Loucy (cell line): ENCODE measurements around the gene PCNT.

Experiments
- H2AFZ ChIP-seq: fragments of 200-600 bp; sonication (generic); 2 replicates; pipeline ENCODE4 v1.6.0; 2016; ENCODE audit warnings: antibody characterized with exemption, mild to moderate bottlenecking, low read length, moderate library complexity
- H3F3A ChIP-seq: fragments of 200-600 bp; 2 replicates; pipeline ENCODE4 v1.6.0; 2016; ENCODE audit warnings: antibody characterized with exemption, low read depth, mild to moderate bottlenecking
- H3K27me3 ChIP-seq: fragments of 200-600 bp; sonication (generic); 2 replicates; pipeline ENCODE4 v1.6.1; 2014; ENCODE audit warnings: low read length, mild to moderate bottlenecking; ENCODE audit not compliant: insufficient read depth, poor library complexity, severe bottlenecking
- H3K36me3 ChIP-seq: fragments of 200-600 bp; sonication (generic); 2 replicates; pipeline ENCODE4 v1.6.1; 2016; ENCODE audit warnings: low read length; ENCODE audit not compliant: insufficient read depth
- H3K4me1 ChIP-seq: fragments of 200-600 bp; sonication (generic); 2 replicates; pipeline ENCODE4 v1.5.1; 2014; ENCODE audit warnings: low read length, mild to moderate bottlenecking; ENCODE audit not compliant: insufficient read depth, poor library complexity, severe bottlenecking
- H3K4me2 ChIP-seq: fragments of 200-600 bp; sonication (generic); 2 replicates; pipeline ENCODE4 v1.6.0; 2014; ENCODE audit warnings: antibody characterized with exemption, low read length, low read depth, mild to moderate bottlenecking; ENCODE audit not compliant: poor library complexity, severe bottlenecking
- H3K4me3 ChIP-seq: fragments of 200-600 bp; sonication (generic); 2 replicates; pipeline ENCODE4 v1.5.1; 2014; ENCODE audit warnings: low read length, mild to moderate bottlenecking, mixed read lengths; ENCODE audit not compliant: poor library complexity, severe bottlenecking
- H3K79me2 ChIP-seq: fragments of 200-600 bp; sonication (generic); 2 replicates; pipeline ENCODE4 v1.6.1; 2014; ENCODE audit warnings: low read length; ENCODE audit not compliant: insufficient read depth
- H3K9ac ChIP-seq: fragments of 200-600 bp; sonication (generic); 2 replicates; pipeline ENCODE4 v1.6.0; 2014; ENCODE audit warnings: mild to moderate bottlenecking, low read depth, low read length, moderate library complexity; ENCODE audit not compliant: poor library complexity, severe bottlenecking
- H3K9me2 ChIP-seq: fragments of 200-600 bp; sonication (generic); replicated peaks from 2 replicates; pipeline ENCODE4 v1.6.1; 2016; ENCODE audit warnings: low read depth, low read length, mixed read lengths
- H3K9me3 ChIP-seq: fragments of 200-600 bp; sonication (generic); 2 replicates; pipeline ENCODE4 v1.6.1; 2014; ENCODE audit warnings: mild to moderate bottlenecking, antibody characterized with exemption, low read length, low read depth; ENCODE audit not compliant: insufficient read depth
- H4K20me1 ChIP-seq: fragments of 200-600 bp; sonication (generic); 2 replicates; pipeline ENCODE4 v1.6.0; 2014; ENCODE audit warnings: antibody characterized with exemption, low read length, mild to moderate bottlenecking; ENCODE audit not compliant: insufficient read depth, poor library complexity, severe bottlenecking
- EZH2phosphoT487 ChIP-seq: fragments of 200-600 bp; IDR thresholded peaks from 2 replicates; pipeline ENCODE4 v1.6.1; 2018; ENCODE audit warnings: antibody characterized with exemption, mild to moderate bottlenecking, moderate library complexity, borderline replicate concordance
- TF ChIP-seq, protein P1 (sequence below): fragments of 200-600 bp; sonication (generic); conservative IDR thresholded peaks from 2 replicates; pipeline ENCODE4 v1.5.1; 2014; ENCODE audit warnings: mild to moderate bottlenecking, antibody characterized with exemption, low read length

Gene PCNT

DNA sequence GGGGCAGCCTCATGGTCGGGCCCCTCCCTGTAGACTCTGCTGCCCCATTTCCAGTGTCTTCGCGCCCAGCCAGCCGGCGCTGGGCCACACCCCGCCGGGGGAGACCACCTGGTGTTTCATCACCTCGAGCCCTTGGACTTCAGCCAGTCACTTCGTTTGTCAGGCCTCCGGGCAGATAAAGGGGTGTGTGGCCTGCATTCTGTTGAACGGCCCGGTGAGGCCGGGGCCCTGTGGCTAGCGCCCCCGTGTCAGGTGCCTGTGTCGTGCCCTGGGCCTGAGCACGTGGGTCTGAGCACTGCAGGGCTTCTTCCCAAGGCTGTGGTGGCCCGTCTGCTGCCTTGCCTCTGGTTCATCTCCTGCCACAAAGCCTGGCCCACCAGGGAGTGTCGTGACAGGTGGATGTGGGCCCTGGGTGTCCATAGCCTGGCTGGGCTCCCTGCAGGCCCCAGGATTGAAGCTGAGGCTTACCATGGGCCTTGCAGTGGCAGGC, 69.5 kb downstream of the PCNT start:
- Histone ChIP-seq H3K9ac (no peak overlapping the region), H3K4me1 (no peaks in the 10 kb centered on the region), H3K27me3 (no peaks in the 10 kb centered on the region), H3K4me2 (no peak overlapping the region), H3K9me3 (no peaks in the 10 kb centered on the region), H3F3A (no peaks in the 10 kb centered on the region), H3K4me3 (no peak overlapping the region), H3K36me3 (peaks cover 84% of the 10 kb centered on the region; the same call in 1 of the 2 replicates), H3K79me2 (no peaks in the 10 kb centered on the region), H3K9me2 (no peaks in the 10 kb centered on the region), H4K20me1 (no peaks in the 10 kb centered on the region), H2AFZ (no peak overlapping the region)
- TF ChIP-seq, protein P1, sequence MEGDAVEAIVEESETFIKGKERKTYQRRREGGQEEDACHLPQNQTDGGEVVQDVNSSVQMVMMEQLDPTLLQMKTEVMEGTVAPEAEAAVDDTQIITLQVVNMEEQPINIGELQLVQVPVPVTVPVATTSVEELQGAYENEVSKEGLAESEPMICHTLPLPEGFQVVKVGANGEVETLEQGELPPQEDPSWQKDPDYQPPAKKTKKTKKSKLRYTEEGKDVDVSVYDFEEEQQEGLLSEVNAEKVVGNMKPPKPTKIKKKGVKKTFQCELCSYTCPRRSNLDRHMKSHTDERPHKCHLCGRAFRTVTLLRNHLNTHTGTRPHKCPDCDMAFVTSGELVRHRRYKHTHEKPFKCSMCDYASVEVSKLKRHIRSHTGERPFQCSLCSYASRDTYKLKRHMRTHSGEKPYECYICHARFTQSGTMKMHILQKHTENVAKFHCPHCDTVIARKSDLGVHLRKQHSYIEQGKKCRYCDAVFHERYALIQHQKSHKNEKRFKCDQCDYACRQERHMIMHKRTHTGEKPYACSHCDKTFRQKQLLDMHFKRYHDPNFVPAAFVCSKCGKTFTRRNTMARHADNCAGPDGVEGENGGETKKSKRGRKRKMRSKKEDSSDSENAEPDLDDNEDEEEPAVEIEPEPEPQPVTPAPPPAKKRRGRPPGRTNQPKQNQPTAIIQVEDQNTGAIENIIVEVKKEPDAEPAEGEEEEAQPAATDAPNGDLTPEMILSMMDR: no peak
- TF ChIP-seq EZH2phosphoT487: no peak

DNA sequence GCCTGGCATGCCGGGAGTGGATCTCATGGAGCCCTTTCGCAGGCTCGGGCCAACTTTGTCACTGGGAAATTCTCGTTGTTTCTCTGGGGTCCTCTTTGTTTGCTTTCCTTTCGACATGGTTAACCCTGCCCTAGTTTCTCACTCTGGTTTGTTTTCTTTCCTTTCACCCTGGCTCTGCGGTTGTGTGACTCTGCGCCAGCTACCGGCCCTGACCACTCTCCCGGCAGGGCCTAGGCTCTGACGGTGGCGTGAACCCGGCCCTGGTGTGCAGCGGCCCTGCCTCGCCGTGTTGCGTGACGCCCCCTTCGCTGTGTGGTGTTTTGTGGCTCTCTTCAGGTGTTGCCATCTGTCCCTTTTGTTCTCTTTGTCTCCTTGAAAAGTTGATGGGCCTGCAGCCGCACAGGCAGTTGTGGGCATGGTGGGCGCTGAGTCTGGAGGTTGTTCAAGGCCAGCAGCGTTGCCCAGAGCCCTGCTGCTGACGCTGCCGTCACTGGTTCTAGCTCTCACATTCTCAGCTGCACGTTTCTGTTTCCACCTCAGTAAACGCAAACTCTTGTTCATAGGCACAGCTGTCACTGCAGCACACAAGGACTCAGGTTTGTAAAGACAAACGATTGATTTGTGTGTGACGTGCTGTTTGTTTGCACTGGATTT, 70.1 kb downstream of the PCNT start:
- Histone ChIP-seq H3K4me2 (no peak overlapping the region), H3K36me3 (peaks cover 81% of the 10 kb centered on the region; the same call in 1 of the 2 replicates), H3K9me3 (no peaks in the 10 kb centered on the region), H3K4me1 (no peaks in the 10 kb centered on the region), H3K4me3 (no peak overlapping the region), H3F3A (no peaks in the 10 kb centered on the region), H3K27me3 (no peaks in the 10 kb centered on the region), H3K79me2 (no peaks in the 10 kb centered on the region), H4K20me1 (no peaks in the 10 kb centered on the region), H3K9ac (no peak overlapping the region), H2AFZ (no peak overlapping the region), H3K9me2 (no peaks in the 10 kb centered on the region)
- no peak for TF ChIP-seq EZH2phosphoT487
- TF ChIP-seq, protein P1: no peak

DNA sequence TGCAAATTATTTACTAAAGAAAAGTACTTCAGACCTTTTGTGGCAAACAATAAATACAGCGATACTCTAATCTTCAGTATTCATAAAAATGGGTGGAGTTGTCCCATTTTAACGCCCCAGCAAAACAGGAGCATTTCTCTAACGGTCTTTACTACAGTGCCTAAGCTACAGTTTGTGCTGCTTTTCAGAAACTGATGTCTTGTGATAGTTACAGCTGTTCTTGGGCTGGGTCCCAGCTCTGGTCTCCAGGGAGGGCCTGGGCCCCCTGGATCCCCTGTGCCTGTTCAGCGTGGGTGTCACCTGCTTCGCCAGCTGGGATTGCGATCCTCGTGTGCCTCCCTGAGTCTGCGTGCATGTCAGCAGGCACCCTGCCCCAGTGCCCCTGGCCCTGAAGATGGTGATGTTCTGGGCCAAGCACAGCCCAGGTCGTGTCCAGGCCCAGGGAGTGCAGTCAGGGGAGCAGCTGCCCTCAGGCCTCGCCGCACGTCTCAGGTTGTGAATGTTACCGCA, 70.7 kb downstream of the PCNT start:
- no peak overlapping the region for H3K4me3 ChIP-seq
- no peaks in the 10 kb centered on the region for H3K9me3 ChIP-seq
- H3K79me2 ChIP-seq: no peaks in the 10 kb centered on the region
- no peaks in the 10 kb centered on the region for H3K9me2 ChIP-seq
- H3K36me3 ChIP-seq: peaks cover 81% of the 10 kb centered on the region; the same call in 1 of the 2 replicates
- H3K4me1 ChIP-seq: no peaks in the 10 kb centered on the region
- H3F3A ChIP-seq: no peaks in the 10 kb centered on the region
- no peak overlapping the region for H3K9ac ChIP-seq
- no peak overlapping the region for H3K4me2 ChIP-seq
- no peaks in the 10 kb centered on the region for H4K20me1 ChIP-seq
- TF ChIP-seq, protein P1: no peak
- no peak for TF ChIP-seq EZH2phosphoT487
- no peak overlapping the region for H2AFZ ChIP-seq
- H3K27me3 ChIP-seq: no peaks in the 10 kb centered on the region
